ENCODE data around the gene SUGCT. TPM values are rescaled to one million over a fixed set of nuclear protein-coding genes. Genes with fewer than 3 reads are reported as not detected.
"Not testable (repeated sequence)": the region's sequence is repeated elsewhere in the genome, so short reads cannot be mapped to it uniquely, and the experiment has no call there.

The SUGCT gene
- total RNA-seq, 4 donors from 2014 or later = 7.8 to 15.0 (median 12.8) TPM

- Histone ChIP-seq H3K36me3 (no peaks in the 10 kb centered on the region), H3K4me1 (no peaks in the 10 kb centered on the region), H3K27me3 (no peaks in the 10 kb centered on the region), H3K4me3 (no peak overlapping the region), H3K9me3 (no peaks in the 10 kb centered on the region), H3K27ac (replicated peaks in 1 of 4) (no peak overlapping the region)
- 82% methylated on average over 4 of the region's 4 CpGs for WGBS
- TF ChIP-seq CTCF (IDR thresholded peaks at IDR 0.05) = no peak
- TF ChIP-seq POLR2AphosphoS5 (IDR thresholded peaks at IDR 0.05) = no peak
- no peak for TF ChIP-seq EP300 (IDR thresholded peaks at IDR 0.05)
- no peak for TF ChIP-seq POLR2A (IDR thresholded peaks at IDR 0.05; ENCODE audit: low read depth)
- DNase-seq (ENCODE audit: extremely low spot score) = no peak
- intact Hi-C loops (cut with DNase I) = no loop called here
Measured at GRCh38 chr7:40105879-40106473, 28.8 kb upstream of the SUGCT start.

GRCh38 chr7:40115936-40116335 is 18.9 kb upstream of the SUGCT start:
- no peaks in the 10 kb centered on the region for H3K36me3 ChIP-seq
- WGBS = 93% methylated on average over 2 of the region's 2 CpGs
- no peaks in the 10 kb centered on the region for H3K9me3 ChIP-seq
- DNase-seq (ENCODE audit: extremely low spot score) = no peak
- intact Hi-C loops (cut with DNase I) = no loop called here
- no peaks in the 10 kb centered on the region for H3K4me1 ChIP-seq
- H3K27ac ChIP-seq (replicated peaks in 1 of 4) = no peak overlapping the region
- TF ChIP-seq POLR2A (IDR thresholded peaks at IDR 0.05; ENCODE audit: low read depth) (no peak), POLR2AphosphoS5 (IDR thresholded peaks at IDR 0.05) (no peak), EP300 (IDR thresholded peaks at IDR 0.05) (no peak), CTCF (IDR thresholded peaks at IDR 0.05) (no peak)
- no peak overlapping the region for H3K4me3 ChIP-seq
- H3K27me3 ChIP-seq = no peaks in the 10 kb centered on the region

GRCh38 chr7:40117199-40117598 is 17.6 kb upstream of the SUGCT start:
- 95% methylated on average over 9 of the region's 9 CpGs for WGBS
- H3K9me3 ChIP-seq; H3K4me1 ChIP-seq; H3K36me3 ChIP-seq; H3K27me3 ChIP-seq; H3K27ac ChIP-seq (replicated peaks in 1 of 4); H3K4me3 ChIP-seq; intact Hi-C loops (cut with DNase I); DNase-seq (ENCODE audit: extremely low spot score): not testable (repeated sequence)

- H3K9me3 ChIP-seq; H3K27me3 ChIP-seq; intact Hi-C loops (cut with DNase I); DNase-seq (ENCODE audit: extremely low spot score); H3K4me3 ChIP-seq; H3K27ac ChIP-seq (replicated peaks in 1 of 4); H3K36me3 ChIP-seq; H3K4me1 ChIP-seq: not testable (repeated sequence)
- WGBS = 74% methylated on average over 7 of the region's 7 CpGs
Measured at GRCh38 chr7:40118201-40118600, 16.6 kb upstream of the SUGCT start.

- DNase-seq (ENCODE audit: extremely low spot score) = no peak
- intact Hi-C loops (cut with DNase I) = no loop called here
- no peak for TF ChIP-seq POLR2AphosphoS5 (IDR thresholded peaks at IDR 0.05)
- 85% methylated on average over 5 of the region's 5 CpGs for WGBS
- Histone ChIP-seq H3K27ac (replicated peaks in 1 of 4) (no peak overlapping the region), H3K4me1 (no peaks in the 10 kb centered on the region), H3K4me3 (no peak overlapping the region), H3K9me3 (no peaks in the 10 kb centered on the region), H3K36me3 (peaks cover 0 to 4% (median 0%) of the 10 kb centered on the region in 4 donors), H3K27me3 (no peaks in the 10 kb centered on the region)
Measured at GRCh38 chr7:40120020-40120419, 14.8 kb upstream of the SUGCT start.

- H3K9me3 ChIP-seq; H3K36me3 ChIP-seq; H3K27me3 ChIP-seq; DNase-seq (ENCODE audit: extremely low spot score); H3K4me3 ChIP-seq; H3K27ac ChIP-seq (replicated peaks in 1 of 4); intact Hi-C loops (cut with DNase I); H3K4me1 ChIP-seq: not testable (repeated sequence)
- 96% methylated on average over 14 of the region's 14 CpGs for WGBS
Measured at GRCh38 chr7:40122100-40122939, 12.5 kb upstream of the SUGCT start.

GRCh38 chr7:40122940-40123254 is 11.9 kb upstream of the SUGCT start:
- DNase-seq (ENCODE audit: extremely low spot score) = no peak
- TF ChIP-seq POLR2AphosphoS5 (IDR thresholded peaks at IDR 0.05) (no peak), POLR2A (IDR thresholded peaks at IDR 0.05; ENCODE audit: low read depth) (no peak), CTCF (IDR thresholded peaks at IDR 0.05) (no peak), EP300 (IDR thresholded peaks at IDR 0.05) (no peak)
- H3K9me3 ChIP-seq = no peaks in the 10 kb centered on the region
- no peak overlapping the region for H3K27ac ChIP-seq (replicated peaks in 1 of 4)
- intact Hi-C loops (cut with DNase I) = no loop called here
- H3K27me3 ChIP-seq = no peaks in the 10 kb centered on the region
- H3K4me3 ChIP-seq = no peak overlapping the region
- H3K4me1 ChIP-seq = peaks cover 0 to 2% (median 0%) of the 10 kb centered on the region in 4 donors
- H3K36me3 ChIP-seq = peaks cover 0 to 4% (median 0%) of the 10 kb centered on the region in 4 donors
- WGBS = 95% methylated on average over 2 of the region's 2 CpGs

Data from esophagus muscularis mucosa (tissue), 4 donors.